Breast epithelium (tissue), 3 donors: Measurements from ENCODE around the gene SC5D.

Source experiments
- CTCF ChIP-seq, 3 donors: fragments of 450-650 bp; IDR thresholded peaks; one replicate each; pipeline ENCODE4 v1.5.1; 2016 to 2017; ENCODE audit warnings: antibody characterized with exemption in 3 of 3, mild to moderate bottlenecking in 3 of 3, moderate library complexity in 3 of 3
- POLR2A ChIP-seq: fragments of 450-650 bp; IDR thresholded peaks from one replicate; pipeline ENCODE4 v1.6.1; 2016; ENCODE audit warnings: antibody characterized with exemption, mild to moderate bottlenecking, moderate library complexity

GRCh38 chr11:121350314-121351082 lies 57.9 kb downstream of the SC5D start:
- no peak for TF ChIP-seq CTCF (IDR thresholded peaks at IDR 0.05)
- TF ChIP-seq POLR2A, result no peak
